Activated CD8-positive, alpha-beta memory T cell treated with anti-CD3 and anti-CD28 coated beads, Interleukin-2, amount 10 ng/mL, durations not matched to agents 7 days and 5 days (primary cell): ENCODE results near the gene NPAS3. TPM values are rescaled to one million over a fixed set of nuclear protein-coding genes. Genes with fewer than 3 reads are reported as not detected.

Experiments used
- ATAC-seq: fragments of 150-1000 bp; cut with Tn5 transposase; one replicate; pipeline ENCODE4 v1.10.0; 2021; ENCODE audit warnings: moderate library complexity
- CTCF ChIA-PET: fragments of 350-600 bp; sonication (Branson Sonifier 250); formaldehyde crosslinking; loops from one replicate; lab custom pipeline; 2021; ENCODE audit warnings: antibody characterized with exemption; lab: Charles Lee
- DNase-seq: peaks from one replicate; pipeline ENCODE4 v3.0.0-alpha.2; 2020
- H3K27ac Mint-ChIP-seq: one replicate; pipeline ENCODE4 v1.8.0; 2021; ENCODE audit warnings: mild to moderate bottlenecking, mixed read lengths
- H3K27me3 Mint-ChIP-seq: one replicate; pipeline ENCODE4 v1.8.0; 2021; ENCODE audit warnings: mixed read lengths
- H3K36me3 Mint-ChIP-seq: one replicate; pipeline ENCODE4 v1.8.0; 2021; ENCODE audit warnings: mild to moderate bottlenecking, mixed read lengths
- H3K4me1 Mint-ChIP-seq: one replicate; pipeline ENCODE4 v1.8.0; 2021; ENCODE audit warnings: mixed read lengths
- H3K4me3 Mint-ChIP-seq: one replicate; pipeline ENCODE4 v1.8.0; 2021; ENCODE audit warnings: mild to moderate bottlenecking, moderate library complexity, mixed read lengths
- H3K9me3 Mint-ChIP-seq: one replicate; pipeline ENCODE4 v1.8.0; 2022; ENCODE audit warnings: low read depth, mixed read lengths
- total RNA-seq, 2 experiments: library from RNA; stranded (reverse); gene quantifications; one replicate each; pipeline ENCODE4 v1.2.3, GENCODE V29; 2021

NPAS3 gene
- total RNA-seq, 2 experiments from 2014 or later: not detected

DNA sequence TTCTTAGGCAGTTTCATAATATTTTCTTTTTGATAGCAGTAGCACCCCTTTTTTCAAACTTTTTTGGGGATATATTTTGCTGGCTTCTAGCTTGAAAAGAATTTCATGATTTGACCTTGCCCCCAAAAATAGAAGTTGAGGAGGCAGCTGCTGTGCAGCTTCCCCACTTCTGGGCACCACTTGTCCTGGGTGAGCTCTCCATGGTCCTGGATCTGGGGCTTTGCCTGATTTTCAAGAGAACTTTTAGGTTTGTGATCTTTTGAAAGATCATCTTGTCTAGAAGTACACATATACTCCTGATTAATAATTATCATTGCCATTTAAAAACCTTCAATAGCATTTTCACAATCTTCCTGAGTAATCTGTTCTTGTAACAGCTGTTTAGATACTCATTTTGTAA is 271.6 kb downstream of the NPAS3 start:
- Mint-ChIP-seq H3K27ac (no peak overlapping the region), H3K36me3 (no peaks in the 10 kb centered on the region), H3K9me3 (no peaks in the 10 kb centered on the region), H3K27me3 (no peaks in the 10 kb centered on the region), H3K4me1 (no peaks in the 10 kb centered on the region), H3K4me3 (no peak overlapping the region)
- ATAC-seq: no peak
- CTCF ChIA-PET: no interaction called here
- no peak for DNase-seq

DNA sequence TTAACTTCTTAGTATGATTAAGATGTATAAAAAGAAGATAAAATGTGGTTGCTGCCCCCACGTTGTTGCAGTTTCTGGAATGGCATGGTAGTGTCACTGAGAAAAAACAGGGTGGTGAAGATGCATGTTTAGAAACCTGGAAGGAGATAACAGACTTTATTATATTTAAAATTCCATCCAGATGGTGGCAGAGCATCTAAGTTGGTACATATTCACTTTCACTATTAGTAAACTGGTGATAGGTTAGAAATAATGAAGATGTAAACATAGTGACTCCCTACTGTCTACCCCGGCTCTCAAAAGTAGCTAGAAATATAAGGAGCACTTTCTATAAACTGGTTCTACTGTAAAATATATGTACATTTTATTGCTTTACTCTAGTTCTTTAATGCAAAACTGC is 279.3 kb downstream of the NPAS3 start:
- Mint-ChIP-seq H3K27ac (no peak overlapping the region), H3K9me3 (peaks cover 5% of the 10 kb centered on the region), H3K27me3 (no peaks in the 10 kb centered on the region), H3K4me3 (no peak overlapping the region), H3K36me3 (no peaks in the 10 kb centered on the region), H3K4me1 (no peaks in the 10 kb centered on the region)
- DNase-seq (no peak), ATAC-seq (no peak)
- CTCF ChIA-PET: no interaction called here

DNA sequence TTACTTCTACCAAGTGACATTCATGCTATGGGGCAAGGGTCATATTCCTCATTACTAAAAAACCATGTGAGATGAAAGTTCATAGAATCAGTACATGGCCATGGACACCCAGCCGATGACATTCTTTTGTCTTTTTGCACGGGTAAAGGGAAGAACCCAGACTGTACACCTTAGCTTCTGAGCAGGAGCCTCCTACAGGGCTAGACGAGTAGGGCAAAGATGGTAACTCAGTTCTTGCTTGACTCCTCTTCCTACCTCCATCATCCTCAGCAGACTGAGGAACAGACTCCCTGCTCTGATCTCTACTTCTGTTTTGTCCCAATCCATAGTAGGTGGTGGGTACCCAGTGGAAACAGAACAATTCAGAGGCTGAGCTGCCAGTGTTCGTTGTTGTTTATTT is 281.3 kb downstream of the NPAS3 start:
- no peak overlapping the region for H3K4me3 Mint-ChIP-seq
- ATAC-seq (no peak), DNase-seq (no peak)
- H3K9me3 Mint-ChIP-seq: peaks cover 5% of the 10 kb centered on the region
- no peaks in the 10 kb centered on the region for H3K36me3 Mint-ChIP-seq
- no peak overlapping the region for H3K27ac Mint-ChIP-seq
- H3K27me3 Mint-ChIP-seq: no peaks in the 10 kb centered on the region
- CTCF ChIA-PET: no interaction called here
- no peaks in the 10 kb centered on the region for H3K4me1 Mint-ChIP-seq

DNA sequence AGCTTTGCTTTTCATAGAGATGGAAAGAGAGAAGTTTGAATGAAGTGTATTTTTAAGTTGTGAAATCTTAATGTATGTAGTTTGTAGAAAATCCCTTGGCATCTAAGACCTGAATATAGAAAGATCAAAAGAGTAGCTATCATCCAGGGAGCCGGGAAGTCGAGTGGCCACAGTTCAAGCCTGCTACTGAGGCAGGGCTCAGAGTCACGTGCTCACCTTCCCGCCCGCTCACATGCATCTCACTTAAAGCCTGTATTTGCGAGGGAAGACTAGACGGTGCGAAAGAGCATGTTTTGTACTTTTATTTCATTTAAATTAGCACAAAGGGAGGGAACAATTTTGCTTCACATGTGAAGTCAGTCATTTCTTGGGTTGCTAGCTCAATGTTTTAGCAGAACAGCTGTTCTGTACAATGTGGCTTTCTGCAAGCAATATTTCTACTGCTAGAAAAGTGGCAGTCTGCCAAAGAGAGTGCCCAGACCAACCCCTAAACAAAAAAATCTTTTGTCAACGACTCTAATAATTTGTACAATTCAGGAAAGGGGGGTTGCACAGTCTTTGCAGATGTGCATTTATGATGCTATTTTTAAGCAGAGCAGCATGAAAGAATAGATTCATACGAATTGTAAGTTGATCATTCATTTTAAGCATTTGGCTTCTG is 290.7 kb downstream of the NPAS3 start:
- H3K27me3 Mint-ChIP-seq: no peaks in the 10 kb centered on the region
- DNase-seq: no peak
- CTCF ChIA-PET: no interaction called here
- no peak for ATAC-seq
- no peaks in the 10 kb centered on the region for H3K4me1 Mint-ChIP-seq
- H3K27ac Mint-ChIP-seq: no peak overlapping the region
- H3K9me3 Mint-ChIP-seq: peaks cover 3% of the 10 kb centered on the region
- H3K4me3 Mint-ChIP-seq: no peak overlapping the region
- H3K36me3 Mint-ChIP-seq: no peaks in the 10 kb centered on the region

DNA sequence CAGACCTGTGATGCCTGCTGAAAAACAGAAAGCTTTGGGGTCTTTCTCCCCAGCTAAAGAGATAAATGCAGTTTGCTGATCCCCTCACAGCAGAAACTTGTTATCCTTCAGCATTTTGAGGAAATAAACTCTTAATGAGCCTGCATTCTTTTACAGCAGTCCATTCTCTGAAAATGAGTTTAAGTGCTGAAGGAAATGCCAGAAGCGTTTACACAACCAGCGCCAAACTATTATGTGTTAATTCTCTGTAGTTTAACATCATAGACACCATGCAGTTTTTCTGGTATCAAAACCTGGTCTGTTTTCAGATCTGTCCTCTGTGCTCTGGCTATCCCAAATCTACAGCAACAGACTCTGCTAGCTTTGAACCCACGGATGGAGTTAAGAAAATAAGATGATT is 291.3 kb downstream of the NPAS3 start:
- Mint-ChIP-seq H3K9me3 (peaks cover 3% of the 10 kb centered on the region), H3K27me3 (no peaks in the 10 kb centered on the region), H3K27ac (no peak overlapping the region), H3K36me3 (no peaks in the 10 kb centered on the region), H3K4me3 (no peak overlapping the region), H3K4me1 (no peaks in the 10 kb centered on the region)
- no peak for DNase-seq
- CTCF ChIA-PET: no interaction called here
- no peak for ATAC-seq

DNA sequence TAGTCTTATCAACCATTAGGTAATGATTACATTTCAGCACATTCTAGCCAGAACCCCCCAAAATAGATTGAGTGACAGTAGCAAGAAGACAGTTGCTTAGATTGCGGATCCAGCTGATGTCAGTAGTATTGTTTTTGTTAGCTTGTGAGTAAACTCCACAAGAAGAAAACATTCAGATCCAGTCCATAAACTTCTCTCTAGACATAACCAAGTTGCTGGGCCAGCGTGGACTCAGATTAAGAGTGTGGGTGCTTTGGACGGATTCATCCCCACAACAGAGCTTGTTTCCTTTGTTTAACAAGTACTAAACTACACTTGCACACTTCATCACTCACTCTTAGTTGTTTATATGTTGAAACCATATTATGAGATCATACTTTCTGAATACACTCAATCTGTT is 293.4 kb downstream of the NPAS3 start:
- Mint-ChIP-seq H3K27me3 (no peaks in the 10 kb centered on the region), H3K27ac (no peak overlapping the region), H3K9me3 (peaks cover 8% of the 10 kb centered on the region), H3K36me3 (no peaks in the 10 kb centered on the region), H3K4me1 (no peaks in the 10 kb centered on the region), H3K4me3 (no peak overlapping the region)
- CTCF ChIA-PET: no interaction called here
- ATAC-seq (no peak), DNase-seq (no peak)

DNA sequence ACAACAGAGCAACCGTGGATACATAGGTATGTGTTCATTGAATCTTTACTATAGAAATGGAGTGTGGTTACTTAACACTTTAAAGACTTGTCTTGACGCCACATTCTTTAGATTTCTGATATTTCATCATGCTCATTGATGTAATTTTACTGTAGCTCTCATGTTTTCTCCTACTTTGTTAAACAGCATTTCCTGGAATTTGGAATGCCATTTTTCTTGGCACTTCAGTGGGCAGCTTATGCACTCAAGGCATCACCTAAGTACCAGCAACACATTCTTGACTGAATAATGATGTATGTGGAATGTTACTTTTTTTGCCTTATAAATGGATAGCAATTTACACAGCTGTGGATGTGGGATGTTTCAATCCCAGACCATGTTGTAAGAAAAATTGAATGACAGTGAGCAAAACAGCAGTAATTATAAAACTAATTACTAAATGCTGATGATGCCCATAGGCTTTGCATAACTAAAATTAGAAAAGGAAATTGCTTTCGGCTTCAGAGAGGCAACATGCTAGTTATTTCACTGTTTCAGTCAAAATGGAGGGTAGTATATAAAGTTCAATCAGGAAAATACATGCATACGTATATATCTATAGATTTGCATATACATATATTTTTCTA is 298.5 kb downstream of the NPAS3 start:
- H3K4me1 Mint-ChIP-seq: no peaks in the 10 kb centered on the region
- H3K9me3 Mint-ChIP-seq: peaks cover 5% of the 10 kb centered on the region
- DNase-seq (no peak), ATAC-seq (no peak)
- H3K27ac Mint-ChIP-seq: no peak overlapping the region
- CTCF ChIA-PET: no interaction called here
- H3K27me3 Mint-ChIP-seq: no peaks in the 10 kb centered on the region
- no peak overlapping the region for H3K4me3 Mint-ChIP-seq
- H3K36me3 Mint-ChIP-seq: no peaks in the 10 kb centered on the region

DNA sequence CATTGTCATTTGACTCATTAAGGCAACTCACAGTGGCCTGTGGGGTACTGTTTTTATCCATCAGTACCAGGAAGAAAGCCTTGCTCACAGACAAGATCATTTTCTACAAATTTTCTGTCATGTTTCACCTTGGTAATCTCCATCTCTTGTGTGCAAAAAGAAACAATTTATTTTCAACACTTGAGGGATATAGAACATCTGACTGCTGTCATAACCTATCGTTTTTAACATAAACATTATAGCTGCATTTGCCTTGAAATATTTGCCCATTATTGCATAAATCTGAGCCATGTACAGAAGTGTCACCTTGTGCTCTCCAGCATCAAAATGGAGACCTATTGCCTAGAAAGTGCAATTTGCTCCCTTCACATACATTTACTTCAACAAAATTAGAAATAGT is 300.8 kb downstream of the NPAS3 start:
- no peaks in the 10 kb centered on the region for H3K4me1 Mint-ChIP-seq
- no peak overlapping the region for H3K27ac Mint-ChIP-seq
- no peaks in the 10 kb centered on the region for H3K27me3 Mint-ChIP-seq
- H3K4me3 Mint-ChIP-seq: no peak overlapping the region
- CTCF ChIA-PET: no interaction called here
- no peaks in the 10 kb centered on the region for H3K36me3 Mint-ChIP-seq
- DNase-seq (no peak), ATAC-seq (no peak)
- peaks cover 7% of the 10 kb centered on the region for H3K9me3 Mint-ChIP-seq

DNA sequence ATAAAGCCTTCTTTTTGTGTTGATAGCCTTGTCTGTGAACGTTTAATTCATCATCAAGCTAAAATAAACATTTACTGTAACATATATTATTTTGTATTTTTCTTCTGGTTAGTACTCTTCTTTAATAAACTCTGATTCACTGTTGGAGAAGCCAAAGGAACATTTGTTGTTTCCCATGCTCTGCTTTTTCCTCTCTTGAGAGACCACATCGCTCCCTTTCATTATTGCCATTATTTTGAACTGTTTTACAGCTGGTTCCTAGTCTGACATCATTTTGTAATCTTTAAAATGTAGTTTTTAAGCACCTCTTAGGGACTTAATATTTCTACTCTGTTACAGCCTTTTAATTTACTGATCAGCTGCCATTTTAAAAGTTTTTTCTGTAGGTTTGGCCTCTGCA is 301.8 kb downstream of the NPAS3 start:
- DNase-seq (no peak), ATAC-seq (no peak)
- H3K36me3 Mint-ChIP-seq: no peaks in the 10 kb centered on the region
- H3K4me3 Mint-ChIP-seq: no peak overlapping the region
- H3K27me3 Mint-ChIP-seq: no peaks in the 10 kb centered on the region
- CTCF ChIA-PET: no interaction called here
- no peak overlapping the region for H3K27ac Mint-ChIP-seq
- H3K9me3 Mint-ChIP-seq: peaks cover 2% of the 10 kb centered on the region
- H3K4me1 Mint-ChIP-seq: no peaks in the 10 kb centered on the region

DNA sequence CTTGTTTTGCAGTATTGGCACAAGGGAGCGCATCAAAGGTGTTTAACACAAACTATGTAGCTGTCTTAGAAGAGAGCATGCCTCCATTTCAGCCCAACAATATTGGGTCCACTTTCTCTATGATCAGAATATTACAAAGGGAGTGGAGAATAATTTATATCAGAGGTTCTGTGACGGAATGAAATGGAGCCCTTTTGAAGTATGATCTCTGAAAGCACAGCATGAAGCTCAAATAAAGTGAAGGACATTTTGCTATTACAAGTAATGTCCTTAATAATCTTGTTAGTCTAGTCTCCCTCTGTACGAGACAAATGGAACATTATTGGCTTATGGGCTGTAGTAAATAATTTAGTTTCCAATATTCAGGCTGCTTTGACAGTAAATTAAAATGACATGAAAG is 302.7 kb downstream of the NPAS3 start:
- ATAC-seq: no peak
- CTCF ChIA-PET: no interaction called here
- H3K36me3 Mint-ChIP-seq: no peaks in the 10 kb centered on the region
- H3K4me1 Mint-ChIP-seq: no peaks in the 10 kb centered on the region
- peaks cover 2% of the 10 kb centered on the region for H3K9me3 Mint-ChIP-seq
- no peaks in the 10 kb centered on the region for H3K27me3 Mint-ChIP-seq
- H3K4me3 Mint-ChIP-seq: no peak overlapping the region
- no peak overlapping the region for H3K27ac Mint-ChIP-seq
- no peak for DNase-seq

DNA sequence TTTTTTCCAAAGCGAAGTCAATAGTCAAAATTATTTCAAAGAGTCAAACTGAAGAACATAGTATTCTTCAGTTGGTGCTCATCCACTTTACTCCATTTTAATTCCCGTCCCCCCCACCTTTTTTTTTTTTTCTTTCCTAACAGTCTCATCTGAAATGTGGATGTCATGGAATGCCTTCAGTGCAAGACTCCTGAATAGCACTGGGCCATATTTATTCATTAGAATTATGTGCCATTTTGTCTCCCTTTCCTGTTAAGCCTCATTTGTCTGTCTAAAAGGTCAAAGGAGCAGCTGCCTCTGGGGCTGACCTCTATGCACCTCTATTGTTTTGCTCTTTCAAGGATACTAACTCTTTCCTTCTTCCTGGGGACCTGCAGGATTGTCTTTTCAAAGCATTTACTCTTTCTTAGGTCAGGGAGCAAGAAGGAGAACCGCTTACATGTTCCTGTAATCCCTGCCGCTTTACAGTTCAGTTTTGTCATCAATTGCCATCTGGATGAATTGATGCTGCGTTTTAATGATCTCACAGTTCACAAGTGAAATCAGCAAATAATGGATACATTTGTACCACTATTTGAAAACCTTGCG is 310.6 kb downstream of the NPAS3 start:
- Mint-ChIP-seq H3K4me1 (no peaks in the 10 kb centered on the region), H3K4me3 (no peak overlapping the region), H3K27me3 (no peaks in the 10 kb centered on the region), H3K36me3 (no peaks in the 10 kb centered on the region), H3K9me3 (peaks cover 4% of the 10 kb centered on the region), H3K27ac (no peak overlapping the region)
- DNase-seq: no peak
- CTCF ChIA-PET: no interaction called here
- ATAC-seq: no peak

DNA sequence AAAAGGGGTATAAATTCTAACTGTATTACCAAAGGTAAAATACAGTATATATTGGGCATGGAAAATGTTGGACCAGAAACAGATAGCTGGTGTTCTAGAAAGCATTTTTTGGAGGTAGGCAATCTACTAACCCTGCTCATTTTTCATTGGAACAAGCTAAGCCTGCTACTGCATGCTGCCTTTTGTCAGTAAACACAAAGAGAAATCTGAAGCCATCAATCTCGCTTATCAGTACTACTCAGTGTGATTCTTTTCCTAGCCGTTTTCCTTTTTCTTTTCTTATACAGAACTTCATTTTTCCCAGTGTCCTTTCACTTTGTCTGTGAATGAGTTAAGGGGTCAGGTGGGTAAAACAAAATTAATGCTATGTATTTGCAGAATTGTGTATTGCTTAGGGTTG is 312.3 kb downstream of the NPAS3 start:
- Mint-ChIP-seq H3K36me3 (no peaks in the 10 kb centered on the region), H3K27ac (no peak overlapping the region), H3K9me3 (peaks cover 6% of the 10 kb centered on the region), H3K27me3 (no peaks in the 10 kb centered on the region), H3K4me3 (no peak overlapping the region), H3K4me1 (no peaks in the 10 kb centered on the region)
- ATAC-seq: no peak
- CTCF ChIA-PET: no interaction called here
- DNase-seq: no peak

DNA sequence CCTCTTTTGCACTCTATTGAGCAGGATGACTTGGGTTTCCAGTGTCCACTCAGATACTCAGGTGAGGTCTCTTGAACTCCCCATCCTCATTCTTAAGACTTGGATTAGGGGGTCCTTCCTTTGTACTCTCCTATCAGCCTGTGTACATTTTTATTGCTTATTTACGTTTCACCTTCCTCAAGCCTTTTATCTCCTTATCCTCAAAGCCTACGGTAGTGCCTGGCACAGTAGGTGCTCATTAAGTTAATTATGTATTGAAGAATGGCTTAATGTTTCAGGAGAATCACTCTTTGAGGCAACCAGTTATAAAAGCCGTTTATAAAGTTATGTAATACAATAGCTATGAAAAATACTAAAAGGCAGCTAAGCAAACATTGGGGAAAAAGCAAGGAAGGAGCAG is 315.7 kb downstream of the NPAS3 start:
- H3K4me1 Mint-ChIP-seq: no peaks in the 10 kb centered on the region
- no peak overlapping the region for H3K27ac Mint-ChIP-seq
- peaks cover 2% of the 10 kb centered on the region for H3K9me3 Mint-ChIP-seq
- DNase-seq (no peak), ATAC-seq (no peak)
- H3K4me3 Mint-ChIP-seq: no peak overlapping the region
- no peaks in the 10 kb centered on the region for H3K27me3 Mint-ChIP-seq
- H3K36me3 Mint-ChIP-seq: no peaks in the 10 kb centered on the region
- CTCF ChIA-PET: no interaction called here

DNA sequence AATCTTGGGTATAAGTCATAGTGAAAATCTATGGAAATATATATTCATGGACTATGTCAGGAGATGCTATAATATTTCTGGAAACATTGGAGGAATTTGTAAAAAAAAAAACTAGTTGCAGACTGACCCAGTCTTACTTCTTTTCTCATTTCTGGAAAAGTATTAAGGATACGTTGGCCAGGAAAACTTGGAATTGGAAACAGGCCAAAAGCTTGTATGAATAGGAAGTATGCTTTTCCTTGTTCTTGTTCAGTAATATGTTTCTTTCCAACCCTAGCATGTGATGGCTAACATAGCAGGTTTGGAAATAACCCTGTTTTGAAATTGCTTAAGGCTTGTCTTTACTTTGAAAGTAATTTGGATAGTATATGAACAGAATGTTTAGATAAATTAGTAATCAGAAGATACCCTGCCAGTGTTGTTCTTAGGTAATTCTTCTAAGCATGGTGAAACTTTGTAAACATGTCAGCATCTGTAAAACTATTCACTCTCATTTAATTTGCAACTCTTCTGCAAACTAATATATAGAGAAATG is 316.2 kb downstream of the NPAS3 start:
- H3K27me3 Mint-ChIP-seq: no peaks in the 10 kb centered on the region
- H3K9me3 Mint-ChIP-seq: peaks cover 2% of the 10 kb centered on the region
- CTCF ChIA-PET: no interaction called here
- H3K27ac Mint-ChIP-seq: no peak overlapping the region
- H3K4me1 Mint-ChIP-seq: no peaks in the 10 kb centered on the region
- DNase-seq (no peak), ATAC-seq (no peak)
- H3K4me3 Mint-ChIP-seq: no peak overlapping the region
- no peaks in the 10 kb centered on the region for H3K36me3 Mint-ChIP-seq
